ENCODE results near the gene LAD1. TPM values are rescaled to one million over a fixed set of nuclear protein-coding genes. Genes with fewer than 3 reads are reported as not detected.

Gene LAD1
- total RNA-seq, 1 experiment from 2014 or later, result 30.1 TPM

DNA sequence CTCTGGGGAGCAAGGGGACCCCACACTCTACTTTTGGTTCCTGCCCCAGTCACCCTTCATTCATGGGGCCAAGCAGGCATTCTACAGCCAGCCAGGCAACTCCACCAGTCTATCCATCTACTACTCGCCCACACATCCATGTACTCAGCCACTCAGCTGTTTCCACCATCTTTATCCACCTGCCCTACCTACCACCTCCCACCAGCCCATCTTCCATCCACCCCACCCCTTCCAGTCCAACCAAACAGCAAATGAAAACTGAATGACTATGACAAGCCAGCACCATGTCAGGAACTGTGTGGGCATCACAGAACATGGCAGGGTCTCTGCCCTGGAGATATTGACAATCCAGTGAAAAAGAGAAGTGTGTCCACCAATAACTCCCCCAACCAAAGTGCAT, 7.9 kb downstream of the LAD1 start:
- Histone ChIP-seq H3K27ac (ENCODE audit: insufficient read length, low read depth, low read length) (no peak overlapping the region), H2BK12ac (ENCODE audit: insufficient read length, low read depth, low read length) (no peak overlapping the region), H3K23ac (ENCODE audit: insufficient read length, low read depth, low read length) (no peak overlapping the region), H3K18ac (ENCODE audit: insufficient read length, low read depth, low read length) (no peak overlapping the region), H3K79me2 (ENCODE audit: insufficient read depth, low read length) (no peaks in the 10 kb centered on the region), H3K27me3 (ENCODE audit: insufficient read depth, low read length) (no peaks in the 10 kb centered on the region), H3K4me1 (ENCODE audit: insufficient read depth, low read length) (no peaks in the 10 kb centered on the region), H3K79me1 (ENCODE audit: insufficient read depth, low read depth, low read length, poor library complexity, severe bottlenecking) (no peaks in the 10 kb centered on the region), H3T11ph (ENCODE audit: low read length) (no peak overlapping the region), H2BK20ac (ENCODE audit: low read depth, low read length, poor library complexity, severe bottlenecking) (no peak overlapping the region), H2AFZ (ENCODE audit: low read length) (no peak overlapping the region), H2BK120ac (ENCODE audit: low read depth, low read length, poor library complexity, severe bottlenecking) (no peak overlapping the region), H4K20me1 (ENCODE audit: control insufficient read depth, insufficient read depth, insufficient read length) (peaks cover 2% of the 10 kb centered on the region), H3K14ac (ENCODE audit: insufficient read depth, low read length) (no peak overlapping the region), H3K56ac (ENCODE audit: insufficient read length, low read depth, low read length) (no peak overlapping the region), H3K9me3 (ENCODE audit: control insufficient read depth, low read depth, low read length) (no peaks in the 10 kb centered on the region), H2BK15ac (ENCODE audit: low read depth, low read length) (no peak overlapping the region), H3K4ac (ENCODE audit: low read depth, low read length) (no peak overlapping the region), H3K4me2 (ENCODE audit: insufficient read depth, insufficient read length, low read length) (no peak overlapping the region), H4K8ac (replicated peaks; ENCODE audit: insufficient read length, low read depth, low read length) (no peak overlapping the region), H2AK5ac (ENCODE audit: insufficient read length, low read length) (no peak overlapping the region), H3K9ac (ENCODE audit: extremely low read depth, insufficient read length, low read length) (no peak overlapping the region), H2BK5ac (ENCODE audit: insufficient read length, low read length) (no peak overlapping the region), H4K91ac (ENCODE audit: insufficient read length, low read depth, low read length) (no peak overlapping the region), H4K5ac (ENCODE audit: insufficient read length, low read depth, low read length) (no peak overlapping the region), H3K23me2 (ENCODE audit: insufficient read length, low read depth, low read length, poor library complexity, severe bottlenecking) (no peaks in the 10 kb centered on the region)
- H3K9me3 Mint-ChIP-seq, result no peaks in the 10 kb centered on the region; a peak in 1 of 5 replicates
- no peaks in the 10 kb centered on the region; the same call in 1 of the 2 replicates for H3K27me3 Mint-ChIP-seq (ENCODE audit: low read depth)
- peaks cover 2 to 13% (median 8%) of the 10 kb centered on the region in 3 experiments; a peak in 5 of 7 replicates for H3K36me3 Mint-ChIP-seq (ENCODE audit: insufficient read depth in 1 of 3, low read depth in 3 of 3)
- TF ChIP-seq CTCF (conservative IDR thresholded peaks at IDR 0.05), result no peak
- WGBS (ENCODE audit: extremely low coverage, insufficient read length, low lambda C conversion rate), result no CpG with 5 or more reads among the region's 1 CpG
- no peak overlapping the region for H3K4me3 Mint-ChIP-seq
- no peak overlapping the region for H3K27ac Mint-ChIP-seq
- DNase-seq, result no peak
- peaks cover 27 to 36% of the 10 kb centered on the region in 2 experiments for H3K4me1 Mint-ChIP-seq
